ENCODE measurements around the gene TAS1R1. TPM values are rescaled to one million over a fixed set of nuclear protein-coding genes. Genes with fewer than 3 reads are reported as not detected.

Gene TAS1R1
- total RNA-seq, 1 donor from 2014 or later = not detected

GRCh38 chr1:6512245-6512907 is 42.7 kb upstream of the TAS1R1 start:
- no peak for TF ChIP-seq CTCF (conservative IDR thresholded peaks at IDR 0.05; ENCODE audit: low read depth, low read length)
- DNase-seq (ENCODE audit: low read depth) = no peak
- no peak overlapping the region for H3K4me3 ChIP-seq (ENCODE audit: low read depth, low read length)

- no peak for DNase-seq (ENCODE audit: low read depth)
- no peak for TF ChIP-seq CTCF (conservative IDR thresholded peaks at IDR 0.05; ENCODE audit: low read depth, low read length)
- H3K4me3 ChIP-seq (ENCODE audit: low read depth, low read length) = no peak overlapping the region
Observed at GRCh38 chr1:6512908-6513280, 42.2 kb upstream of the TAS1R1 start.

- no peak for DNase-seq (ENCODE audit: low read depth)
Observed at GRCh38 chr1:6513320-6513801, 41.7 kb upstream of the TAS1R1 start.

GRCh38 chr1:6515771-6516170 is 39.3 kb upstream of the TAS1R1 start:
- H3K4me3 ChIP-seq (ENCODE audit: low read depth, low read length) = no peak overlapping the region
- no peak for DNase-seq (ENCODE audit: low read depth)
- no peak for TF ChIP-seq CTCF (conservative IDR thresholded peaks at IDR 0.05; ENCODE audit: low read depth, low read length)

More at GRCh38 chr1:6513320-6513801, 41.7 kb upstream of the TAS1R1 start:
- TF ChIP-seq CTCF (conservative IDR thresholded peaks at IDR 0.05; ENCODE audit: low read depth, low read length) = no peak
- no peak overlapping the region for H3K4me3 ChIP-seq (ENCODE audit: low read depth, low read length)

GRCh38 chr1:6517435-6517851 is 37.7 kb upstream of the TAS1R1 start:
- H3K4me3 ChIP-seq (ENCODE audit: low read depth, low read length) = no peak overlapping the region
- DNase-seq (ENCODE audit: low read depth) = no peak
- no peak for TF ChIP-seq CTCF (conservative IDR thresholded peaks at IDR 0.05; ENCODE audit: low read depth, low read length)

- DNase-seq (ENCODE audit: low read depth) = no peak
- TF ChIP-seq CTCF (conservative IDR thresholded peaks at IDR 0.05; ENCODE audit: low read depth, low read length) = no peak
- H3K4me3 ChIP-seq (ENCODE audit: low read depth, low read length) = no peak overlapping the region
Observed at GRCh38 chr1:6519491-6519934, 35.6 kb upstream of the TAS1R1 start.

All from epithelial cell of proximal tubule (primary cell).